IMR-90 (cell line): ENCODE results near the gene SF3B1. TPM values are rescaled to one million over a fixed set of nuclear protein-coding genes. Genes with fewer than 3 reads are reported as not detected.

Experiments used
- ATAC-seq: fragments of 200-7000 bp; cut with Tn5 transposase; 2 replicates; pipeline ENCODE4 v1.9.1; 2020; ENCODE audit warnings: low read depth, mild to moderate bottlenecking, moderate library complexity
- BruUV-seq: library from RNA; stranded (reverse); fragments of 400-500 nt; replicated peaks from 2 replicates; lab custom pipeline; 2021; lab: Mats Ljungman, UMichigan
- CTCF ChIA-PET: fragments of 300-600 bp; formaldehyde crosslinking; extraction: SDS; loops from one replicate; lab custom pipeline; 2021; ENCODE audit warnings: antibody characterized with exemption; lab: Yijun Ruan, JAX
- POLR2A ChIA-PET: fragments of 300-600 bp; sonication (Branson Sonifier 250); formaldehyde crosslinking; loops from one replicate; lab custom pipeline; 2022; ENCODE audit warnings: antibody characterized with exemption; ENCODE audit not compliant: unreplicated experiment; lab: Charles Lee
- DNase-seq: peaks from one replicate; pipeline ENCODE4 v3.0.0; 2013
- H2AFZ ChIP-seq: replicated peaks from 2 replicates; pipeline ENCODE3; 2013; ENCODE audit warnings: low read length, mild to moderate bottlenecking; ENCODE audit not compliant: poor library complexity
- H2AK5ac ChIP-seq: 2 replicates; pipeline ENCODE4 v1.6.1; 2013; ENCODE audit warnings: low read depth, low read length, inconsistent platforms
- H2AK9ac ChIP-seq: replicated peaks from 2 replicates; pipeline ENCODE3; 2013; ENCODE audit warnings: mild to moderate bottlenecking, low read depth, low read length, moderate library complexity; ENCODE audit not compliant: poor library complexity
- H2BK120ac ChIP-seq: 2 replicates; pipeline ENCODE4 v1.6.1; 2013; ENCODE audit warnings: low read depth, low read length, inconsistent platforms
- H2BK15ac ChIP-seq: 3 replicates; pipeline ENCODE4 v1.6.1; 2013; ENCODE audit warnings: low read depth, low read length, inconsistent platforms
- H2BK20ac ChIP-seq: 2 replicates; pipeline ENCODE4 v1.6.1; 2013; ENCODE audit warnings: low read depth, mild to moderate bottlenecking, inconsistent platforms, low read length, moderate library complexity
- H2BK5ac ChIP-seq: 2 replicates; pipeline ENCODE4 v1.6.1; 2013; ENCODE audit warnings: mild to moderate bottlenecking, low read depth, low read length, inconsistent platforms; ENCODE audit not compliant: poor library complexity, severe bottlenecking
- H3K14ac ChIP-seq: replicated peaks from 2 replicates; pipeline ENCODE4 v1.6.1; 2013; ENCODE audit warnings: low read depth, low read length, inconsistent platforms
- H3K18ac ChIP-seq: 2 replicates; pipeline ENCODE4 v1.6.1; 2013; ENCODE audit warnings: low read depth, low read length, control low read depth
- H3K23ac ChIP-seq: 2 replicates; pipeline ENCODE4 v1.6.1; 2013; ENCODE audit warnings: low read depth, low read length, inconsistent platforms
- H3K27ac ChIP-seq: 2 replicates; pipeline ENCODE4 v1.5.1; 2013; ENCODE audit warnings: mild to moderate bottlenecking, control low read depth, low read length; ENCODE audit not compliant: insufficient read depth
- H3K27me3 ChIP-seq: 2 replicates; pipeline ENCODE4 v1.6.1; 2013; ENCODE audit warnings: low read length; ENCODE audit not compliant: control insufficient read depth, insufficient read depth
- H3K36me3 ChIP-seq: 2 replicates; pipeline ENCODE4 v1.6.1; 2013; ENCODE audit warnings: low read length, mixed read lengths; ENCODE audit not compliant: control insufficient read depth, insufficient read depth
- H3K4ac ChIP-seq: 2 replicates; pipeline ENCODE4 v1.6.1; 2013; ENCODE audit warnings: low read depth, low read length, inconsistent platforms
- H3K4me1 ChIP-seq: 2 replicates; pipeline ENCODE4 v1.6.1; 2013; ENCODE audit warnings: low read length, mixed read lengths; ENCODE audit not compliant: control insufficient read depth, insufficient read depth
- H3K4me2 ChIP-seq: 2 replicates; pipeline ENCODE4 v1.6.1; 2013; ENCODE audit warnings: low read depth, mild to moderate bottlenecking, control low read depth, low read length, moderate library complexity
- H3K4me3 ChIP-seq: 2 replicates; pipeline ENCODE4 v1.5.1; 2013; ENCODE audit warnings: low read depth, mild to moderate bottlenecking, control low read depth, low read length, moderate library complexity; ENCODE audit not compliant: insufficient read depth
- H3K56ac ChIP-seq: 2 replicates; pipeline ENCODE4 v1.6.1; 2013; ENCODE audit warnings: low read length, inconsistent platforms; ENCODE audit not compliant: insufficient read depth; ENCODE audit errors: extremely low read depth
- H3K79me1 ChIP-seq, 2 experiments: 2 replicates each; pipeline ENCODE4 v1.6.1; 2013; ENCODE audit warnings: low read length in 2 of 2, inconsistent platforms in 1 of 2, low read depth in 1 of 2
- H3K9ac ChIP-seq: 2 replicates; pipeline ENCODE4 v1.6.1; 2013; ENCODE audit warnings: low read depth, low read length, control low read depth
- H3K9me1 ChIP-seq: 2 replicates; pipeline ENCODE4 v1.6.1; 2013; ENCODE audit warnings: low read length, inconsistent platforms; ENCODE audit not compliant: insufficient read depth
- H3K9me3 ChIP-seq: 2 replicates; pipeline ENCODE4 v1.6.1; 2013; ENCODE audit warnings: low read length; ENCODE audit not compliant: control insufficient read depth, insufficient read depth
- H4K20me1 ChIP-seq: 2 replicates; pipeline ENCODE4 v1.6.1; 2013; ENCODE audit warnings: low read length, inconsistent platforms; ENCODE audit not compliant: insufficient read depth
- H4K5ac ChIP-seq: 2 replicates; pipeline ENCODE4 v1.6.1; 2013; ENCODE audit warnings: mild to moderate bottlenecking, low read depth, low read length, control low read depth
- H4K8ac ChIP-seq, 2 experiments: 2 replicates each; pipeline ENCODE4 v1.6.1; 2013; ENCODE audit warnings: low read depth in 2 of 2, low read length in 2 of 2, control low read depth in 1 of 2, inconsistent platforms in 1 of 2
- H4K91ac ChIP-seq: 2 replicates; pipeline ENCODE4 v1.6.1; 2013; ENCODE audit warnings: low read depth, low read length, inconsistent platforms; ENCODE audit not compliant: insufficient read depth
- CEBPB ChIP-seq: IDR thresholded peaks from 2 replicates; pipeline ENCODE4 v1.6.1; 2012; ENCODE audit warnings: low read depth, low read length, improper control_type of control experiment
- CHD1 ChIP-seq: IDR thresholded peaks from 2 replicates; pipeline ENCODE4 v1.6.1; 2012; ENCODE audit warnings: low read depth, low read length, improper control_type of control experiment
- FOS ChIP-seq: fragments of 150-350 bp; IDR thresholded peaks from 2 replicates; pipeline ENCODE4 v1.6.1; 2016; ENCODE audit warnings: low read depth, low read length
- MXI1 ChIP-seq: IDR thresholded peaks from 2 replicates; pipeline ENCODE4 v1.6.1; 2012; ENCODE audit warnings: low read depth, mild to moderate bottlenecking, low read length, moderate library complexity, borderline replicate concordance
- NFE2L2 ChIP-seq: fragments of 150-350 bp; IDR thresholded peaks from 2 replicates; pipeline ENCODE4 v1.6.1; 2016; ENCODE audit warnings: low read depth, mild to moderate bottlenecking, low read length
- POLR2A ChIP-seq: IDR thresholded peaks from 2 replicates; pipeline ENCODE4 v1.6.1; 2012; ENCODE audit warnings: mild to moderate bottlenecking, low read depth, low read length
- RAD21 ChIP-seq: IDR thresholded peaks from 2 replicates; pipeline ENCODE4 v1.6.1; 2012; ENCODE audit warnings: low read length, improper control_type of control experiment
- RCOR1 ChIP-seq: IDR thresholded peaks from 2 replicates; pipeline ENCODE4 v1.6.1; 2012; ENCODE audit warnings: mild to moderate bottlenecking, low read length, improper control_type of control experiment; ENCODE audit not compliant: insufficient replicate concordance
- SMC3 ChIP-seq: fragments of 150-350 bp; IDR thresholded peaks from 2 replicates; pipeline ENCODE4 v1.6.1; 2016; ENCODE audit warnings: low read depth, mild to moderate bottlenecking, antibody characterized with exemption, low read length, moderate library complexity
- WGBS, 2 experiments: methylation state at CpG; one replicate each; pipeline versions ENCODE4 v1.1.5 to v1.1.7; 2013; ENCODE audit warnings: missing lambda C conversion rate in 2 of 2; ENCODE audit not compliant: insufficient read length in 1 of 2; ENCODE audit errors: extremely low coverage in 2 of 2; 5-methylcytosine and 5-hydroxymethylcytosine counted together
- dilution Hi-C: fragments of 300-500 bp; cut with HindIII; formaldehyde crosslinking; loops from one replicate; pipeline ENCODE4 v1.14.3; 2018; ENCODE audit warnings: low sequenced_read_pairs; ENCODE audit not compliant: unreplicated experiment
- in situ Hi-C: fragments of 300-500 bp; cut with MboI; formaldehyde crosslinking; loops from 3 replicates; pipeline ENCODE4 v1.14.3; 2019; ENCODE audit warnings: low sequenced_read_pairs, inconsistent platforms, mixed read lengths
- intact Hi-C: fragments of 100-400 bp; cut with micrococcal nuclease; formaldehyde crosslinking; loops from 2 replicates; pipeline ENCODE4 v1.10.0; 2022
- polyA plus RNA-seq, 3 experiments: library from polyadenylated mRNA; depleted of rRNA; stranded (reverse); fragments of >200 nt; gene quantifications; 2 replicates each; pipeline ENCODE4 v1.2.3, GENCODE V29; 2012; ENCODE audit warnings: low replicate concordance in 1 of 3
- total RNA-seq: library from RNA; depleted of rRNA; stranded (reverse); fragments of >200 nt; gene quantifications from 2 replicates; pipeline ENCODE4 v1.2.3, GENCODE V29; 2012
- TF ChIP-seq, protein P1 (sequence below): fragments of 150-350 bp; IDR thresholded peaks from 2 replicates; pipeline ENCODE4 v1.6.1; 2017; ENCODE audit warnings: mild to moderate bottlenecking, antibody characterized with exemption, low read length, low read depth
- TF ChIP-seq, protein P2 (sequence below): conservative IDR thresholded peaks from 2 replicates; pipeline ENCODE4 v1.5.1; 2012; ENCODE audit warnings: mild to moderate bottlenecking, low read depth, low read length, improper control_type of control experiment
- TF ChIP-seq, protein P3 (sequence below): fragments of 150-350 bp; IDR thresholded peaks from 2 replicates; pipeline ENCODE4 v1.6.1; 2016; ENCODE audit warnings: low read depth, mild to moderate bottlenecking, low read length, moderate library complexity, borderline replicate concordance

Gene SF3B1
- total and polyA plus RNA-seq, 2 of the 4 experiments (the other 2 are of a cell fraction): 326 to 942 TPM

DNA sequence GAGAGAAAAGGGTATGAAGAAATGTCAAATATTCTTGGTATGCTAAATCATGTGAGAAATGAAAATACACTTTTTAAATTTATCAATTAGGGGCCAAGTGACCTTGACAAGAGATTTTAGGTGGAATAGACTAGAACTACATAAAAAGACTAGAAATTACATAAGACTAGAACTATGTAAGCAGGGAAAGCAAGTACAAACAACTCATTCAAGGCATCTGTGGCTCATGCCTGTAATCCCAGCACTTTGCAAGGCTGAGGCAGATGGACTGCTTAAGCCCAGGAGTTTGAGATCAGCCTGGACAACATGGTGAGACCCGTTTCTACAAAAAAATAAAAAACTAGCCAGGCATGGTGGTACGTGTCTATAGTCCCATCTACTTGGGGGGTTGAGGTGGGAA is 20.3 kb downstream of the SF3B1 start:
- no peak overlapping the region for H2AFZ ChIP-seq
- intact Hi-C loops: no loop called here
- in situ Hi-C loops: no loop called here
- no peak overlapping the region for H3K56ac ChIP-seq
- H4K8ac ChIP-seq: no peak overlapping the region
- TF ChIP-seq NFE2L2: no peak
- TF ChIP-seq, protein P1, sequence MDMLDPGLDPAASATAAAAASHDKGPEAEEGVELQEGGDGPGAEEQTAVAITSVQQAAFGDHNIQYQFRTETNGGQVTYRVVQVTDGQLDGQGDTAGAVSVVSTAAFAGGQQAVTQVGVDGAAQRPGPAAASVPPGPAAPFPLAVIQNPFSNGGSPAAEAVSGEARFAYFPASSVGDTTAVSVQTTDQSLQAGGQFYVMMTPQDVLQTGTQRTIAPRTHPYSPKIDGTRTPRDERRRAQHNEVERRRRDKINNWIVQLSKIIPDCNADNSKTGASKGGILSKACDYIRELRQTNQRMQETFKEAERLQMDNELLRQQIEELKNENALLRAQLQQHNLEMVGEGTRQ: no peak
- no peak for TF ChIP-seq POLR2A
- TF ChIP-seq SMC3: no peak
- TF ChIP-seq RCOR1: no peak
- TF ChIP-seq, protein P2, sequence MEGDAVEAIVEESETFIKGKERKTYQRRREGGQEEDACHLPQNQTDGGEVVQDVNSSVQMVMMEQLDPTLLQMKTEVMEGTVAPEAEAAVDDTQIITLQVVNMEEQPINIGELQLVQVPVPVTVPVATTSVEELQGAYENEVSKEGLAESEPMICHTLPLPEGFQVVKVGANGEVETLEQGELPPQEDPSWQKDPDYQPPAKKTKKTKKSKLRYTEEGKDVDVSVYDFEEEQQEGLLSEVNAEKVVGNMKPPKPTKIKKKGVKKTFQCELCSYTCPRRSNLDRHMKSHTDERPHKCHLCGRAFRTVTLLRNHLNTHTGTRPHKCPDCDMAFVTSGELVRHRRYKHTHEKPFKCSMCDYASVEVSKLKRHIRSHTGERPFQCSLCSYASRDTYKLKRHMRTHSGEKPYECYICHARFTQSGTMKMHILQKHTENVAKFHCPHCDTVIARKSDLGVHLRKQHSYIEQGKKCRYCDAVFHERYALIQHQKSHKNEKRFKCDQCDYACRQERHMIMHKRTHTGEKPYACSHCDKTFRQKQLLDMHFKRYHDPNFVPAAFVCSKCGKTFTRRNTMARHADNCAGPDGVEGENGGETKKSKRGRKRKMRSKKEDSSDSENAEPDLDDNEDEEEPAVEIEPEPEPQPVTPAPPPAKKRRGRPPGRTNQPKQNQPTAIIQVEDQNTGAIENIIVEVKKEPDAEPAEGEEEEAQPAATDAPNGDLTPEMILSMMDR: no peak
- TF ChIP-seq, protein P3, sequence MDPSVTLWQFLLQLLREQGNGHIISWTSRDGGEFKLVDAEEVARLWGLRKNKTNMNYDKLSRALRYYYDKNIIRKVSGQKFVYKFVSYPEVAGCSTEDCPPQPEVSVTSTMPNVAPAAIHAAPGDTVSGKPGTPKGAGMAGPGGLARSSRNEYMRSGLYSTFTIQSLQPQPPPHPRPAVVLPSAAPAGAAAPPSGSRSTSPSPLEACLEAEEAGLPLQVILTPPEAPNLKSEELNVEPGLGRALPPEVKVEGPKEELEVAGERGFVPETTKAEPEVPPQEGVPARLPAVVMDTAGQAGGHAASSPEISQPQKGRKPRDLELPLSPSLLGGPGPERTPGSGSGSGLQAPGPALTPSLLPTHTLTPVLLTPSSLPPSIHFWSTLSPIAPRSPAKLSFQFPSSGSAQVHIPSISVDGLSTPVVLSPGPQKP: no peak
- no peak for TF ChIP-seq MXI1
- no peak for TF ChIP-seq CEBPB
- no peak for TF ChIP-seq RAD21
- TF ChIP-seq CHD1: no peak
- TF ChIP-seq FOS: no peak
- no peak overlapping the region for H2BK15ac ChIP-seq
- H2AK9ac ChIP-seq: no peak overlapping the region
- dilution Hi-C loops: no loop called here
- no peaks in the 10 kb centered on the region for H3K9me1 ChIP-seq
- peaks cover 68% of the 10 kb centered on the region for H3K36me3 ChIP-seq
- H3K9ac ChIP-seq: no peak overlapping the region
- H4K5ac ChIP-seq: no peak overlapping the region
- no peaks in the 10 kb centered on the region for H3K9me3 ChIP-seq
- no peak overlapping the region for H3K4me3 ChIP-seq
- CTCF ChIA-PET: no interaction called here
- no peak overlapping the region for H4K91ac ChIP-seq
- no peak overlapping the region for H3K23ac ChIP-seq
- H3K18ac ChIP-seq: no peak overlapping the region
- H3K4ac ChIP-seq: no peak overlapping the region
- H2BK20ac ChIP-seq: no peak overlapping the region
- no peaks in the 10 kb centered on the region for H3K27me3 ChIP-seq
- H4K20me1 ChIP-seq: peaks cover 3% of the 10 kb centered on the region; the same call in 1 of the 2 replicates
- peak; percentile 70 for ATAC-seq
- no peak overlapping the region for H3K27ac ChIP-seq
- H2AK5ac ChIP-seq: no peak overlapping the region
- POLR2A ChIA-PET: no interaction called here
- H2BK5ac ChIP-seq: no peak overlapping the region
- WGBS, 2 experiments: no CpG with 5 or more reads among the region's 2 CpGs
- BruUV-seq: no TSS peak
- H3K4me1 ChIP-seq: no peaks in the 10 kb centered on the region; the same call in 1 of the 2 replicates
- H3K14ac ChIP-seq: no peak overlapping the region
- no peak for DNase-seq
- H2BK120ac ChIP-seq: no peak overlapping the region
- H3K79me1 ChIP-seq: peaks cover 25 to 34% of the 10 kb centered on the region in 2 experiments
- no peak overlapping the region for H3K4me2 ChIP-seq
